IPS DF 6.9 (cell line): ENCODE results near the gene COL2A1.

Source experiments
- DNase-seq: peaks from one replicate; pipeline ENCODE4 v3.0.0-alpha.2; 2013; ENCODE audit warnings: low read depth, low spot score
- H3K27ac ChIP-seq: one replicate; pipeline ENCODE4 v1.5.1; 2013; ENCODE audit warnings: low read length, control low read depth
- H3K27me3 ChIP-seq: 2 replicates; pipeline ENCODE4 v1.6.1; 2013; ENCODE audit warnings: mild to moderate bottlenecking, low read length; ENCODE audit not compliant: control insufficient read depth, insufficient read depth
- H3K36me3 ChIP-seq: 2 replicates; pipeline ENCODE4 v1.6.1; 2013; ENCODE audit warnings: low read length; ENCODE audit not compliant: control insufficient read depth, insufficient read depth
- H3K4me1 ChIP-seq: 2 replicates; pipeline ENCODE4 v1.6.1; 2013; ENCODE audit warnings: low read length; ENCODE audit not compliant: control insufficient read depth, insufficient read depth
- H3K4me3 ChIP-seq: 2 replicates; pipeline ENCODE4 v1.5.1; 2013; ENCODE audit warnings: mild to moderate bottlenecking, low read length
- H3K9me3 ChIP-seq: 2 replicates; pipeline ENCODE4 v1.6.1; 2013; ENCODE audit warnings: low read length, inconsistent platforms; ENCODE audit not compliant: control insufficient read depth, insufficient read depth
- WGBS: extraction: QIAGEN DNeasy Blood & Tissue Kit; methylation state at CpG from one replicate; pipeline ENCODE4 v1.1.7; 2013; ENCODE audit warnings: mixed read lengths, missing lambda C conversion rate; ENCODE audit not compliant: insufficient read length, insufficient coverage; 5-methylcytosine and 5-hydroxymethylcytosine counted together

The COL2A1 gene

DNA sequence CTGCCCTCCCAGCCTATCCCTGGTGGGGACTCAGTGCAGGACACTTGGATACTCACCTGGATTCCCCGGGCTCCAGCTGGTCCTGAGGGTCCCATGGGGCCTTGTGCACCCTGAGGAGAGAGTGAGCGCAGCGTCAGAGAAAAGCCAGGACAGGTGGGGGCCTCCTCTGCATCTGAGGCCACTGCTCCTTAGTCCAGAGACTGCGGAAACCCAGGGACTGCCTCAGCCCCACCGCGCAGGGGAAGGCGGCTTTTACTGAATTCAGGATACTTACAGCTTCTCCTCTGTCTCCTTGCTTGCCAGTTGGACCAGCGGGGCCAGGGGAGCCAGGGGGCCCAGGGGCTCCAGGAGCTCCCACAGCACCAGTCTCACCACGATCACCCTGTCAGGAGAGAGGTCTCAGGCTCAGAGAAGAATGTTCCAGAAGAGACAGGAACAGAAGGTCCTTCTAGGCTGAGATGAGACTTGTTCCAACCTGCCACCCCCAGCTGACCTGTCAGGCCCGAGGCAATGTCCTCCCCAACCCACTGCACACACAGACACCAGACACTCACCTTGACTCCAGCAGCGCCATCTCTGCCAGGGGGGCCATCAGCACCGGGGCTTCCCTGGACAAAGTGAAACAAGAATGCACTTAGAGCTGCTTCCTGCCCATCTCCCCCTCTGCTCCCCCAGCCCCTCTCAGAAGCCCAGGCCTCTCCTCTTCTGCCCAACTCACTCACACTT is 27.1 kb downstream of the COL2A1 start:
- H3K27me3 ChIP-seq, result no peaks in the 10 kb centered on the region
- no peak for DNase-seq
- no CpG with 5 or more reads among the region's 12 CpGs for WGBS
- no peaks in the 10 kb centered on the region for H3K36me3 ChIP-seq
- no peaks in the 10 kb centered on the region for H3K4me1 ChIP-seq
- no peak overlapping the region for H3K4me3 ChIP-seq
- no peaks in the 10 kb centered on the region for H3K9me3 ChIP-seq
- no peak overlapping the region for H3K27ac ChIP-seq

DNA sequence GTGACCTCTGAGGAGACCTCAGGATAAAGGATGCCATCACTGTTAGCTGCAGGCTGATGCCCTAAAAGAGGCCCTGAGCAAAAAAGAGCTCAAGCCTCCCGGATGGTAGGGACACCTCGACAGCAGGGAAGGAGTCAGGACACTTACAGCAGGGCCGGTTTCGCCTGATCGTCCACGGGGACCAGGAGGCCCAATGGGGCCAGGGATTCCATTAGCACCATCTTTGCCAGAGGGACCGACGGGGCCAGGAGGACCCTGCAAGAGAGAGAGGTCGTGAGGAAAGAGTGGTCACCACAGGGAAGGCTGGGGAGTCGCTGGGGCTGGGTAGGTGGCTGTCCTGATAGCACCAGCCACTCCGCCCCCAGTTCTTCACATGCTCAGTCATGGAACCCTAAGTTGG is 28.5 kb downstream of the COL2A1 start:
- no CpG with 5 or more reads among the region's 11 CpGs for WGBS
- Histone ChIP-seq H3K4me1 (no peaks in the 10 kb centered on the region), H3K36me3 (no peaks in the 10 kb centered on the region), H3K27me3 (no peaks in the 10 kb centered on the region), H3K4me3 (no peak overlapping the region), H3K27ac (no peak overlapping the region), H3K9me3 (no peaks in the 10 kb centered on the region)
- DNase-seq, result no peak

GRCh38 chr12:47975036-47975620 is 29.1 kb downstream of the COL2A1 start:
- Histone ChIP-seq H3K9me3 (no peaks in the 10 kb centered on the region), H3K4me3 (no peak overlapping the region), H3K27me3 (no peaks in the 10 kb centered on the region), H3K4me1 (no peaks in the 10 kb centered on the region), H3K27ac (no peak overlapping the region), H3K36me3 (no peaks in the 10 kb centered on the region)
- DNase-seq, result no peak
- no CpG with 5 or more reads among the region's 16 CpGs for WGBS

GRCh38 chr12:47973870-47974269 is 30.4 kb downstream of the COL2A1 start:
- no CpG with 5 or more reads among the region's 9 CpGs for WGBS
- no peaks in the 10 kb centered on the region for H3K9me3 ChIP-seq
- H3K27ac ChIP-seq, result no peak overlapping the region
- H3K4me1 ChIP-seq, result no peaks in the 10 kb centered on the region
- no peaks in the 10 kb centered on the region for H3K36me3 ChIP-seq
- no peaks in the 10 kb centered on the region for H3K27me3 ChIP-seq
- H3K4me3 ChIP-seq, result no peak overlapping the region
- DNase-seq, result no peak

DNA sequence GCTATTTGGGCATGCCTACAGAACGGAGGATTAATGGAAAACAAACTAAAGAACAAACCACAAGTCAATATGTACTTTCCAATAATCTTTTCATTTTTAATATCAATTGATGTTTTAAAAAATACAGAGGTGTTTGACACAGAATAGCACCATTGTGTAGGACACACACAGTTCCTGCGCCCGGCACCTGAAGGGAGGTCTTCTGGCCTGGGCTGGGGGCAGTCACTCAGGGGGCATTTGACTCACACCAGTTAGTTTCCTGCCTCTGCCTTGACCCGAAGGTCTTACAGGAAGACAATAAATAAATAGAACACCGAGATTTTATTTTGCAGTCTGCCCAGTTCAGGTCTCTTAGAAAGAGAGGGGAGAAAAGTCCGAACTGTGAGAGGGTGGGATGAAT is 31.4 kb downstream of the COL2A1 start:
- no CpG with 5 or more reads among the region's 6 CpGs for WGBS
- Histone ChIP-seq H3K27me3 (no peaks in the 10 kb centered on the region), H3K27ac (no peak overlapping the region), H3K9me3 (no peaks in the 10 kb centered on the region), H3K4me1 (no peaks in the 10 kb centered on the region), H3K36me3 (no peaks in the 10 kb centered on the region), H3K4me3 (no peak overlapping the region)
- no peak for DNase-seq

DNA sequence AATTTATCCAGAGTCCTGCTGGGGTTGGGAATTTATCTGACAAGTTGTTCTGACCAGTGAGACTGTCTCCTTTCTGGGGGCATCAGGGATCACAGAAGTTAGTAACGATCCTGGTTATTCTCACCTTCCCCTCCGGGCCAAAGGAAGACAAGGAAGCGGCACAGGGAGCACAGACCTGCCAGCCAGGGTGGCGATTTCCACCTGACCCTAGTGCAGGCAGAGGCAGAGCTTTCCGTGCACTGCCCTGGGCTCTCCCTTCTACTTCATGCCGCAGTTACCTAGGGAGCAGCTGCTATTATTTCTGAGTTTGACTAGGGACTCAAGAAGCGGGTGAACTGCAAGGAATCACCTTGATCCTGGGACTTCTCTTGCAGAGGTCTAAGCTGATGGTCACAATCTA is 33.4 kb downstream of the COL2A1 start:
- no peaks in the 10 kb centered on the region for H3K4me1 ChIP-seq
- no peak overlapping the region for H3K4me3 ChIP-seq
- H3K27me3 ChIP-seq, result 0 out of 2 replicates have a peak, but pooled peaks cover under 1% of the 10 kb centered on the region
- no CpG with 5 or more reads among the region's 7 CpGs for WGBS
- no peaks in the 10 kb centered on the region for H3K36me3 ChIP-seq
- H3K27ac ChIP-seq, result no peak overlapping the region
- H3K9me3 ChIP-seq, result no peaks in the 10 kb centered on the region
- no peak for DNase-seq

GRCh38 chr12:47969845-47970244 is 34.4 kb downstream of the COL2A1 start:
- H3K27ac ChIP-seq, result no peak overlapping the region
- H3K4me1 ChIP-seq, result no peaks in the 10 kb centered on the region
- no CpG with 5 or more reads among the region's 3 CpGs for WGBS
- no peak for DNase-seq
- H3K36me3 ChIP-seq, result no peaks in the 10 kb centered on the region
- H3K27me3 ChIP-seq, result peaks cover 2% of the 10 kb centered on the region; the same call in 1 of the 2 replicates
- no peak overlapping the region for H3K4me3 ChIP-seq
- H3K9me3 ChIP-seq, result no peaks in the 10 kb centered on the region

- Histone ChIP-seq H3K9me3 (no peaks in the 10 kb centered on the region), H3K36me3 (no peaks in the 10 kb centered on the region), H3K4me3 (no peak overlapping the region), H3K4me1 (peaks cover 1% of the 10 kb centered on the region; the same call in 1 of the 2 replicates), H3K27me3 (peaks cover 3% of the 10 kb centered on the region; the same call in 1 of the 2 replicates), H3K27ac (no peak overlapping the region)
- DNase-seq, result no peak
- no CpG with 5 or more reads among the region's 5 CpGs for WGBS
These were observed 36.6 kb downstream of the COL2A1 start for GRCh38 chr12:47967461-47968321.

DNA sequence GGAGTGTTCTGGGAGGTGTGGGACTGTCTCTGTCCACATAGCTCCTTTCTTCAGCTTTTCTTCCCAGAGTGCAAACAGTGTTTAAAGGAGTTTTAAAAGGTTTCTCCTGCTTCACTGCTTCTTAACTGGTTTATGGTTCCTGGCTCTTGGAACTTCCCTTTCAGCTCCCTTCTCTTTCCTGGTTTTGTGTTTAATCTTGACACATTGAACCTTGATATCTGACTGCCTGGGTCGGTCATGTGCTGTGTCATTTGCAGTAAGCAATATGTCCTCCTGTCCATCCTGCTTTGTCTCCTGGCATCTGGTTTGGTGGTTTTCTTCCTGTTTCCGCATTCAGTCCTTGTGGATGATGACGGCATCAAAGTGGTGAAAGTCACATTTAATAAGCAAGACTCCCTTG is 38.7 kb downstream of the COL2A1 start:
- WGBS, result no CpG with 5 or more reads among the region's 3 CpGs
- H3K27me3 ChIP-seq, result peaks cover 3% of the 10 kb centered on the region
- no peak for DNase-seq

GRCh38 chr12:47964106-47964728 is 40.1 kb downstream of the COL2A1 start:
- no CpG with 5 or more reads among the region's 18 CpGs for WGBS
- H3K4me3 ChIP-seq, result peak overlapping the region; percentile 46; the same call in 1 of the 2 replicates
- H3K27ac ChIP-seq, result no peak overlapping the region
- peaks cover 3% of the 10 kb centered on the region for H3K27me3 ChIP-seq
- peaks cover 1% of the 10 kb centered on the region; the same call in 1 of the 2 replicates for H3K4me1 ChIP-seq
- DNase-seq, result no peak
- no peaks in the 10 kb centered on the region for H3K9me3 ChIP-seq
- H3K36me3 ChIP-seq, result no peaks in the 10 kb centered on the region

More for the DNA sequence above, 38.7 kb downstream of the COL2A1 start:
- Histone ChIP-seq H3K27ac (no peak overlapping the region), H3K4me3 (no peak overlapping the region), H3K36me3 (no peaks in the 10 kb centered on the region), H3K9me3 (no peaks in the 10 kb centered on the region), H3K4me1 (peaks cover 1% of the 10 kb centered on the region; the same call in 1 of the 2 replicates)
